H1 (cell line): Measurements from ENCODE around the gene COL4A1. TPM values are rescaled to one million over a fixed set of nuclear protein-coding genes. Genes with fewer than 3 reads are reported as not detected.

ENCODE experiments used
- CTCF ChIA-PET: fragments of 300-600 bp; sonication (Branson Sonifier 250); formaldehyde crosslinking; loops from one replicate; lab custom pipeline; 2021; ENCODE audit not compliant: partially characterized antibody; lab: Charles Lee
- POLR2A ChIA-PET: fragments of 300-600 bp; sonication (Branson Sonifier 250); formaldehyde crosslinking; loops from one replicate; lab custom pipeline; 2021; ENCODE audit warnings: inconsistent platforms; ENCODE audit not compliant: partially characterized antibody; lab: Charles Lee
- DNase-seq, 2 experiments: peaks; one replicate each; pipeline versions ENCODE4 v3.0.0 to v3.0.0-alpha.2; 2010 to 2022; ENCODE audit warnings: low spot score in 2 of 2, low read depth in 1 of 2, mixed read lengths in 1 of 2
- FAIRE-seq: peaks from 2 replicates; lab custom pipeline; 2011; peaks lifted over from hg19 to GRCh38; lab: Jason Lieb, UNC
- H2AFZ ChIP-seq: 2 replicates; pipeline ENCODE4 v1.8.1; 2012; ENCODE audit warnings: low read length, inconsistent platforms
- H2AK5ac ChIP-seq: 2 replicates; pipeline ENCODE4 v1.6.1; 2013; ENCODE audit warnings: low read depth, low read length
- H2BK120ac ChIP-seq: replicated peaks from 2 replicates; pipeline ENCODE3; 2013; ENCODE audit warnings: low read depth, low read length, inconsistent platforms
- H2BK12ac ChIP-seq: 2 replicates; pipeline ENCODE4 v1.6.1; 2013; ENCODE audit warnings: low read depth, low read length
- H2BK15ac ChIP-seq: 2 replicates; pipeline ENCODE4 v1.6.1; 2013; ENCODE audit warnings: low read length
- H2BK20ac ChIP-seq: 2 replicates; pipeline ENCODE4 v1.6.1; 2013; ENCODE audit warnings: low read length
- H2BK5ac ChIP-seq: 2 replicates; pipeline ENCODE4 v1.6.1; 2013; ENCODE audit warnings: low read depth, low read length
- H3K14ac ChIP-seq: 2 replicates; pipeline ENCODE4 v1.6.1; 2013; ENCODE audit warnings: inconsistent platforms; ENCODE audit not compliant: insufficient read length
- H3K18ac ChIP-seq: 2 replicates; pipeline ENCODE4 v1.6.1; 2013; ENCODE audit warnings: low read length; ENCODE audit errors: extremely low read depth
- H3K23ac ChIP-seq: 2 replicates; pipeline ENCODE4 v1.6.1; 2013; ENCODE audit warnings: inconsistent platforms; ENCODE audit not compliant: insufficient read length
- H3K23me2 ChIP-seq: 2 replicates; pipeline ENCODE4 v1.6.1; 2013; ENCODE audit warnings: low read depth, low read length
- H3K27ac ChIP-seq: 2 replicates; pipeline ENCODE4 v1.6.1; 2011; ENCODE audit warnings: low read depth, low read length, inconsistent platforms
- H3K27me3 ChIP-seq, 4 experiments: replicated peaks in 1 of 4; 1 replicate in 1 of 4; 2 replicates in 3 of 4; pipeline versions ENCODE4 v1.6.1 to v1.8.1; 2011 to 2013; ENCODE audit warnings: low read length in 3 of 4, mild to moderate bottlenecking in 3 of 4, inconsistent platforms in 2 of 4, mixed read lengths in 2 of 4, moderate library complexity in 1 of 4; ENCODE audit not compliant: control insufficient read depth in 3 of 4, insufficient read depth in 3 of 4; ENCODE audit errors: extremely low read depth in 1 of 4
- H3K36me3 ChIP-seq, 4 experiments: 2 replicates each; pipeline versions ENCODE4 v1.6.1 to v1.8.1; 2011 to 2013; ENCODE audit warnings: mild to moderate bottlenecking in 4 of 4, low read length in 3 of 4, moderate library complexity in 2 of 4, control low read depth in 1 of 4, inconsistent platforms in 1 of 4; ENCODE audit not compliant: insufficient read depth in 4 of 4, control insufficient read depth in 2 of 4
- H3K4ac ChIP-seq: replicated peaks from 2 replicates; pipeline ENCODE3; 2013; ENCODE audit warnings: low read length, low read depth, mixed read lengths, inconsistent platforms; ENCODE audit not compliant: insufficient read length
- H3K4me1 ChIP-seq, 4 experiments: replicated peaks in 1 of 4; 1 replicate in 1 of 4; 2 replicates in 3 of 4; pipeline versions ENCODE4 v1.6.1 to v1.8.1; 2011 to 2013; ENCODE audit warnings: low read length in 3 of 4, inconsistent platforms in 2 of 4, mixed read lengths in 1 of 4; ENCODE audit not compliant: insufficient read depth in 4 of 4, control insufficient read depth in 3 of 4
- H3K4me2 ChIP-seq, 2 experiments: 2 replicates each; pipeline versions ENCODE4 v1.6.1 to v1.8.1; 2011 to 2013; ENCODE audit warnings: low read depth in 2 of 2, low read length in 2 of 2, control low read depth in 1 of 2, inconsistent platforms in 1 of 2, mild to moderate bottlenecking in 1 of 2; ENCODE audit not compliant: insufficient read depth in 1 of 2
- H3K4me3 ChIP-seq, 4 experiments: fragments of 200-600, 300-600 bp in 1 of 4; sonication (generic), shearing (Covaris generic), sonication (Bioruptor Twin) in 1 of 4; 2 replicates each; pipeline versions ENCODE4 v1.5.1 to v1.8.1; 2011 to 2016; ENCODE audit warnings: low read length in 4 of 4, low read depth in 3 of 4, control low read depth in 2 of 4, inconsistent platforms in 2 of 4, mild to moderate bottlenecking in 2 of 4, mixed read lengths in 1 of 4, moderate library complexity in 1 of 4; ENCODE audit not compliant: insufficient read depth in 2 of 4; ENCODE audit errors: extremely low read depth in 1 of 4
- H3K56ac ChIP-seq: replicated peaks from 2 replicates; pipeline ENCODE3; 2013; ENCODE audit warnings: low read depth, mild to moderate bottlenecking, mixed read lengths, low read length, inconsistent platforms; ENCODE audit not compliant: insufficient read length
- H3K79me1 ChIP-seq: 2 replicates; pipeline ENCODE4 v1.6.1; 2013; ENCODE audit warnings: low read depth, low read length, control low read depth
- H3K79me2 ChIP-seq, 2 experiments: 2 replicates each; pipeline versions ENCODE4 v1.6.1 to v1.8.1; 2012 to 2013; ENCODE audit warnings: low read length in 2 of 2, mild to moderate bottlenecking in 2 of 2, inconsistent platforms in 1 of 2; ENCODE audit not compliant: insufficient read depth in 2 of 2, control insufficient read depth in 1 of 2
- H3K9ac ChIP-seq, 4 experiments: replicated peaks in 1 of 4; 1 replicate in 1 of 4; 2 replicates in 3 of 4; pipeline versions ENCODE4 v1.6.1 to v1.8.1; 2011 to 2013; ENCODE audit warnings: low read depth in 3 of 4, low read length in 3 of 4, control low read depth in 2 of 4, mild to moderate bottlenecking in 2 of 4, moderate library complexity in 2 of 4, inconsistent platforms in 1 of 4; ENCODE audit errors: extremely low read depth in 1 of 4
- H3K9me3 ChIP-seq, 2 experiments: 2 replicates each; pipeline versions ENCODE4 v1.6.1 to v1.8.1; 2012 to 2013; ENCODE audit warnings: mild to moderate bottlenecking in 2 of 2, moderate library complexity in 2 of 2, control low read depth in 1 of 2, inconsistent platforms in 1 of 2, low read depth in 1 of 2, low read length in 1 of 2, mixed read lengths in 1 of 2; ENCODE audit not compliant: insufficient read depth in 2 of 2
- H4K20me1 ChIP-seq, 2 experiments: replicated peaks in 1 of 2; 2 replicates each; pipeline versions ENCODE3 to v1.8.1; 2011 to 2013; ENCODE audit warnings: inconsistent platforms in 2 of 2, low read length in 2 of 2, mild to moderate bottlenecking in 1 of 2; ENCODE audit not compliant: insufficient read depth in 2 of 2, control insufficient read depth in 1 of 2
- H4K5ac ChIP-seq: 2 replicates; pipeline ENCODE4 v1.6.1; 2013; ENCODE audit warnings: low read length, low read depth, mixed read lengths, inconsistent platforms; ENCODE audit not compliant: insufficient read length
- H4K8ac ChIP-seq: 2 replicates; pipeline ENCODE4 v1.8.0; 2013; ENCODE audit warnings: mild to moderate bottlenecking, moderate library complexity, low read length, inconsistent platforms; ENCODE audit not compliant: insufficient read depth; ENCODE audit errors: extremely low read depth
- H4K91ac ChIP-seq: replicated peaks from 2 replicates; pipeline ENCODE3; 2013; ENCODE audit warnings: low read length, mixed read lengths, inconsistent platforms; ENCODE audit not compliant: insufficient read length
- CBX8 ChIP-seq: fragments of 300-800, 300-1000 bp; sonication (generic); IDR thresholded peaks from 2 replicates; pipeline ENCODE4 v1.7.1; 2016; ENCODE audit warnings: low read depth, low read length, borderline replicate concordance
- CHD2 ChIP-seq: IDR thresholded peaks from 2 replicates; pipeline ENCODE4 v1.6.1; 2012; ENCODE audit warnings: low read length, improper control_type of control experiment
- HDAC6 ChIP-seq: IDR thresholded peaks from one replicate; pipeline ENCODE4 v1.7.1; 2012; ENCODE audit warnings: low read depth, mild to moderate bottlenecking, inconsistent platforms, low read length, moderate library complexity
- RBBP5 ChIP-seq: IDR thresholded peaks from 2 replicates; pipeline ENCODE4 v1.7.1; 2012; ENCODE audit warnings: low read depth, mild to moderate bottlenecking, inconsistent platforms, low read length, moderate library complexity, borderline replicate concordance
- SUZ12 ChIP-seq: fragments of 200-600 bp; sonication (generic); IDR thresholded peaks from 2 replicates; pipeline ENCODE4 v1.6.1; 2012; ENCODE audit warnings: mild to moderate bottlenecking, inconsistent platforms, low read length, moderate library complexity, mixed read lengths
- YY1 ChIP-seq: IDR thresholded peaks from 2 replicates; pipeline ENCODE4 v1.6.1; 2011; ENCODE audit warnings: low read depth, mild to moderate bottlenecking, low read length
- WGBS, 2 experiments: shearing (Covaris generic) in 1 of 2; methylation state at CpG; one replicate each; pipeline versions ENCODE4 v1.1.6 to v1.1.7; 2013 to 2015; ENCODE audit warnings: low lambda C conversion rate in 2 of 2, mixed read lengths in 2 of 2, inconsistent platforms in 1 of 2, low coverage in 1 of 2, missing lambda C conversion rate in 1 of 2; ENCODE audit not compliant: insufficient replicate concordance in 2 of 2, insufficient coverage in 1 of 2, insufficient read length in 1 of 2; ENCODE audit errors: extremely low coverage in 1 of 2, missing lambda C conversion rate in 1 of 2; 5-methylcytosine and 5-hydroxymethylcytosine counted together
- polyA plus RNA-seq, 7 experiments: library from polyadenylated mRNA; depleted of rRNA in 3 of 7; stranded (reverse) in 5 of 7; unstranded in 2 of 7; fragments of >200 nt in 5 of 7; fragments of 200-250 nt in 2 of 7; gene quantifications; 1 replicate in 5 of 7; 2 replicates in 1 of 7; 4 replicates in 1 of 7; pipeline versions ENCODE4 v1.2.1 to v1.2.3, GENCODE V29; 2011 to 2013; ENCODE audit warnings: missing spikeins in 2 of 7, mixed read lengths in 2 of 7
- total RNA-seq: library from RNA; stranded (reverse); fragmentation: NEBNext Ultra II Directional; extraction: Animal tissue kit (Norgen Biotek cat#: 25700); gene quantifications from 2 replicates; pipeline ENCODE4 v1.2.1, GENCODE V29; 2021
- TF ChIP-seq, protein P1 (sequence below), 3 experiments: IDR thresholded peaks; 1 replicate in 2 of 3; 2 replicates in 1 of 3; pipeline versions ENCODE4 v1.5.1 to v1.6.1; 2011; ENCODE audit warnings: low read length in 3 of 3, mild to moderate bottlenecking in 3 of 3, inconsistent platforms in 2 of 3, low read depth in 1 of 3, moderate library complexity in 1 of 3; ENCODE audit not compliant: insufficient read depth in 1 of 3; ENCODE audit errors: control extremely low read depth in 1 of 3

COL4A1 gene
- total and polyA plus RNA-seq, 2 of the 8 experiments (the other 6 are each of a cell fraction or from before 2014, with no cell fraction given) = 30.7 to 82.0 TPM

DNA sequence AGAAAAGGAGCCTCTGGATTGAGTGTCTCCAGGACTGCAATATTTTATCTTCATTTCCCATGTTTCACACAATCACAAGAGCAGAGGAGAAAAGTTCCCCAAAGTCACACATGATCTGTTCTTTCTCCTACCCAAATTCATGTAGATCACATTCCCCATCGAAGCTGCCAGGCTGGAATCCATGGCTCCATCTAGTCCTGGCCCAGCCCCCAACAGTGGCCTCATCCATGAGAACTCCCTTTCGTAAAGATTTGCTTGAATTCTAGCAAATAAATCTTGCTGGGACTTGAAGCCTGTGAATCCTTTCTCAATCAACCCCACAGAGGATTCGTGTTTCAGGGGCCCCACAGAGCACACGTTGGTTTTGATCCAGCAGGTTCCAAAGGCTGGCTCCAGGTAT is 109.5 kb downstream of the COL4A1 start:
- H3K4me1 ChIP-seq = no peaks in the 10 kb centered on the region
- no peak overlapping the region for H3K18ac ChIP-seq
- ChIA-PET POLR2A (no interaction called here), CTCF (no interaction called here)
- H2BK120ac ChIP-seq = no peak overlapping the region
- H3K27me3 ChIP-seq = no peaks in the 10 kb centered on the region
- H3K36me3 ChIP-seq = peaks cover 0 to 11% (median 0%) of the 10 kb centered on the region in 4 experiments; a peak in 3 of 8 replicates
- no peak overlapping the region for H3K4me3 ChIP-seq
- H3K9ac ChIP-seq = no peak overlapping the region
- H3K4me2 ChIP-seq = no peak overlapping the region
- 93% methylated on average over 4 of the region's 4 CpGs; no CpG with 5 or more reads in 1 of the 2 experiments for WGBS, 2 experiments
- no peak overlapping the region for H3K27ac ChIP-seq
- no peak overlapping the region for H2BK12ac ChIP-seq
- no peak overlapping the region for H2AK5ac ChIP-seq
- no peak overlapping the region for H2BK20ac ChIP-seq
- H2AFZ ChIP-seq = no peak overlapping the region
- no peak overlapping the region for H4K8ac ChIP-seq
- H3K23me2 ChIP-seq = no peaks in the 10 kb centered on the region; the same call in 1 of the 2 replicates
- H3K79me1 ChIP-seq = no peaks in the 10 kb centered on the region
- no peak for FAIRE-seq
- no peak for TF ChIP-seq CBX8
- TF ChIP-seq HDAC6 = no peak
- TF ChIP-seq SUZ12 = no peak
- no peak for TF ChIP-seq CHD2
- TF ChIP-seq, protein P1, sequence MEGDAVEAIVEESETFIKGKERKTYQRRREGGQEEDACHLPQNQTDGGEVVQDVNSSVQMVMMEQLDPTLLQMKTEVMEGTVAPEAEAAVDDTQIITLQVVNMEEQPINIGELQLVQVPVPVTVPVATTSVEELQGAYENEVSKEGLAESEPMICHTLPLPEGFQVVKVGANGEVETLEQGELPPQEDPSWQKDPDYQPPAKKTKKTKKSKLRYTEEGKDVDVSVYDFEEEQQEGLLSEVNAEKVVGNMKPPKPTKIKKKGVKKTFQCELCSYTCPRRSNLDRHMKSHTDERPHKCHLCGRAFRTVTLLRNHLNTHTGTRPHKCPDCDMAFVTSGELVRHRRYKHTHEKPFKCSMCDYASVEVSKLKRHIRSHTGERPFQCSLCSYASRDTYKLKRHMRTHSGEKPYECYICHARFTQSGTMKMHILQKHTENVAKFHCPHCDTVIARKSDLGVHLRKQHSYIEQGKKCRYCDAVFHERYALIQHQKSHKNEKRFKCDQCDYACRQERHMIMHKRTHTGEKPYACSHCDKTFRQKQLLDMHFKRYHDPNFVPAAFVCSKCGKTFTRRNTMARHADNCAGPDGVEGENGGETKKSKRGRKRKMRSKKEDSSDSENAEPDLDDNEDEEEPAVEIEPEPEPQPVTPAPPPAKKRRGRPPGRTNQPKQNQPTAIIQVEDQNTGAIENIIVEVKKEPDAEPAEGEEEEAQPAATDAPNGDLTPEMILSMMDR (IDR thresholded peaks at IDR 0.05; ENCODE audit: control extremely low read depth in 1 of 3, insufficient read depth in 1 of 3, low read depth in 1 of 3, low read length in 3 of 3) = no peak
- no peak for TF ChIP-seq RBBP5
- TF ChIP-seq YY1 = no peak
- H3K4ac ChIP-seq = no peak overlapping the region
- no peak overlapping the region for H4K5ac ChIP-seq
- H3K79me2 ChIP-seq = no peaks in the 10 kb centered on the region
- no peak for DNase-seq
- H4K20me1 ChIP-seq = no peaks in the 10 kb centered on the region
- no peaks in the 10 kb centered on the region for H3K9me3 ChIP-seq
- no peak overlapping the region for H2BK15ac ChIP-seq
- H3K14ac ChIP-seq = no peak overlapping the region
- H2BK5ac ChIP-seq = no peak overlapping the region
- no peak overlapping the region for H3K56ac ChIP-seq
- no peak overlapping the region for H4K91ac ChIP-seq
- H3K23ac ChIP-seq = no peak overlapping the region
